Osteoblast (primary cell): Measurements from ENCODE around the gene ZNF337. TPM values are rescaled to one million over a fixed set of nuclear protein-coding genes. Genes with fewer than 3 reads are reported as not detected.

Source experiments
- DNase-seq: peaks from one replicate; pipeline ENCODE4 v3.0.0; 2011; ENCODE audit warnings: low spot score, mixed read lengths; ENCODE audit not compliant: insufficient read length; ENCODE audit errors: missing footprints
- H2AFZ ChIP-seq: 2 replicates; pipeline ENCODE4 v1.6.0; 2011; ENCODE audit warnings: mild to moderate bottlenecking, low read length
- H3K27ac ChIP-seq: 2 replicates; pipeline ENCODE4 v1.5.1; 2011; ENCODE audit warnings: mild to moderate bottlenecking, low read depth, low read length, moderate library complexity
- H3K27me3 ChIP-seq: 2 replicates; pipeline ENCODE4 v1.6.0; 2012; ENCODE audit warnings: mild to moderate bottlenecking, control low read depth, inconsistent platforms, low read length, moderate library complexity; ENCODE audit not compliant: insufficient read depth
- H3K36me3 ChIP-seq: 2 replicates; pipeline ENCODE4 v1.5.1; 2011; ENCODE audit warnings: mild to moderate bottlenecking, low read length, control low read depth, moderate library complexity; ENCODE audit not compliant: insufficient read depth
- H3K4me1 ChIP-seq: 2 replicates; pipeline ENCODE4 v1.5.1; 2011; ENCODE audit warnings: mild to moderate bottlenecking, low read length, control low read depth, moderate library complexity; ENCODE audit not compliant: insufficient read depth
- H3K4me2 ChIP-seq: 2 replicates; pipeline ENCODE4 v1.6.0; 2011; ENCODE audit warnings: mild to moderate bottlenecking, low read length; ENCODE audit not compliant: insufficient read depth
- H3K4me3 ChIP-seq: fragments of 200-600 bp; sonication (generic); 3 replicates; pipeline ENCODE4 v1.5.1; 2012; ENCODE audit warnings: mild to moderate bottlenecking, low read length, inconsistent platforms; ENCODE audit not compliant: insufficient read depth
- H3K79me2 ChIP-seq: 2 replicates; pipeline ENCODE4 v1.6.0; 2012; ENCODE audit warnings: mild to moderate bottlenecking, low read length, control low read depth, inconsistent platforms; ENCODE audit not compliant: insufficient read depth
- H3K9me3 ChIP-seq: 2 replicates; pipeline ENCODE4 v1.5.1; 2011; ENCODE audit warnings: low read depth, low read length, control low read depth
- H4K20me1 ChIP-seq: 2 replicates; pipeline ENCODE4 v1.6.0; 2012; ENCODE audit warnings: mild to moderate bottlenecking, low read length, control low read depth; ENCODE audit not compliant: insufficient read depth
- CTCF ChIP-seq: IDR thresholded peaks from 2 replicates; pipeline ENCODE4 v1.5.1; 2011; ENCODE audit warnings: mild to moderate bottlenecking, low read depth, low read length, moderate library complexity; ENCODE audit errors: extremely low read depth
- small RNA-seq: library from RNA; depleted of rRNA; stranded (forward); fragments of <200 nt; gene quantifications from one replicate; pipeline ENCODE3, GENCODE V24; 2012
- total RNA-seq: library from RNA; depleted of rRNA; stranded (reverse); fragments of >200 nt; gene quantifications from 2 replicates; pipeline ENCODE4 v1.2.3, GENCODE V29; 2012

ZNF337 gene
- total RNA-seq, 1 donor, result 8.3 TPM

GRCh38 chr20:25629816-25630499, 66.7 kb downstream of the ZNF337 start:
- DNase-seq, result no peak

GRCh38 chr20:25626779-25627178, 69.9 kb downstream of the ZNF337 start:
- Histone ChIP-seq H3K27me3 (no peaks in the 10 kb centered on the region), H3K4me1 (peaks cover 11% of the 10 kb centered on the region), H4K20me1 (peaks cover 4% of the 10 kb centered on the region), H3K4me3 (no peak overlapping the region), H2AFZ (no peak overlapping the region), H3K4me2 (no peak overlapping the region), H3K27ac (no peak overlapping the region), H3K9me3 (no peaks in the 10 kb centered on the region), H3K79me2 (peaks cover 26% of the 10 kb centered on the region), H3K36me3 (no peaks in the 10 kb centered on the region)
- DNase-seq, result no peak
- no peak for TF ChIP-seq CTCF

More at GRCh38 chr20:25629816-25630499, 66.7 kb downstream of the ZNF337 start:
- Histone ChIP-seq H3K27ac (no peak overlapping the region), H3K4me1 (peaks cover 7% of the 10 kb centered on the region), H3K79me2 (no peaks in the 10 kb centered on the region), H3K4me2 (no peak overlapping the region), H3K4me3 (no peak overlapping the region), H2AFZ (no peak overlapping the region), H3K27me3 (no peaks in the 10 kb centered on the region), H3K36me3 (peaks cover 2% of the 10 kb centered on the region), H3K9me3 (no peaks in the 10 kb centered on the region), H4K20me1 (no peaks in the 10 kb centered on the region)
- TF ChIP-seq CTCF, result no peak

- H3K4me3 ChIP-seq, result peak overlapping the region; percentile 96
- TF ChIP-seq CTCF, result no peak
- H2AFZ ChIP-seq, result peak overlapping the region; percentile 93
- H3K36me3 ChIP-seq, result no peaks in the 10 kb centered on the region
- H3K4me1 ChIP-seq, result peaks cover 11% of the 10 kb centered on the region
- no peaks in the 10 kb centered on the region for H3K27me3 ChIP-seq
- H3K79me2 ChIP-seq, result peaks cover 47% of the 10 kb centered on the region
- peak overlapping the region; percentile 82 for H3K4me2 ChIP-seq
- H3K27ac ChIP-seq, result peak overlapping the region; percentile 93
- peak; percentile 68 for DNase-seq
- peaks cover 4% of the 10 kb centered on the region for H4K20me1 ChIP-seq
- H3K9me3 ChIP-seq, result no peaks in the 10 kb centered on the region
Measured at GRCh38 chr20:25624500-25624939, 72.1 kb downstream of the ZNF337 start.

Small RNA genes lying within 50 kb of the gene (small RNA-seq; reads per million reads assigned to genes)
- gene RN7SL594P, result not detected

Other genes starting within 250 kb of the ZNF337 start
- 14.1 and 14.8 TPM in 2 replicates for gene NINL, start 111.3 kb downstream of the ZNF337 start, total RNA-seq
- gene NANP, start 72.8 kb downstream of the ZNF337 start, total RNA-seq, result 11.2 and 11.8 TPM in 2 replicates